ENCODE results near the gene CCDC92B. TPM values are rescaled to one million over a fixed set of nuclear protein-coding genes. Genes with fewer than 3 reads are reported as not detected.

Gene CCDC92B
- total and polyA plus RNA-seq, 4 experiments from 2014 or later, result 0.32 to 0.47 TPM; not detected in 2

DNA sequence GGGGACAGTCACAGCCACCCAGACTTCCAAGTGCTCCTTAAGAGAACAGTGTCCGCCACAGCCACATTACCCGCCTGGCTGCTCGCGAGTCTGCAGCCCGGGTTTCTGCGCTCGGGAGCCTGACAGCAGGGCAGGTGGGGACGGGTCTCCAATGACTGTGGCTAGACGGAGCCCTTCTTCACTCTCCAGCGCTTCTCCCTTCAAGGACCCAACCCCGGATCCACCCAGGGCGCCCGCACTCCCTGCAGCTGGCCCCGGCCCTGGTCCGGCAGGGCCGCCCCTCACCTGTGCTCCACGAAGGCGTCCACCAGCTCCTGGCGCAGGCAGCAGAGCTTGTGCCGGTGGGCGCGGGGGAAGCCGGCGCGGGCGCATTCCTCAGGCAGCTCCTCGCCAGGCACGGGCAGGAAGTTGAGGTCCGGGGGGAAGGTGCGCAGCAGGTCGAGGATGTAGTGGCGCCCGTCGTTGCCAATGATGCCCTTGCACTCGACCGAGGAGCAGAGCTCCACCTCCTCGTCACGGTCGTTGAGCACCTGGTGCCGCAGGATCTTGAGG lies 51.8 kb downstream of the CCDC92B start:
- no peak overlapping the region for H3K27ac Mint-ChIP-seq
- ChIA-PET CTCF (ENCODE audit: partially characterized antibody) (no interaction called here), POLR2A (ENCODE audit: partially characterized antibody) (interaction anchor here (0.6 kb wide), 1 partner anchor 362 kb away, joined by 3 read pairs; no protein-coding TSS in a partner anchor)
- Histone ChIP-seq H3K4me1 (ENCODE audit: insufficient read depth, low read length) (no peaks in the 10 kb centered on the region), H3K36me3 (ENCODE audit: insufficient read depth, low read length) (peaks cover 14% of the 10 kb centered on the region), H3K9me3 (ENCODE audit: control insufficient read depth in 1 of 2, low read length in 2 of 2) (no peaks in the 10 kb centered on the region), H3K27me3 (ENCODE audit: insufficient read depth, low read length) (no peaks in the 10 kb centered on the region), H3K27ac (ENCODE audit: low read depth, low read length) (no peak overlapping the region), H3K4me3 (ENCODE audit: low read length in 2 of 2) (no peak overlapping the region)
- H3K27me3 Mint-ChIP-seq, result no peaks in the 10 kb centered on the region
- H3K9me3 Mint-ChIP-seq, result no peaks in the 10 kb centered on the region
- H3K36me3 Mint-ChIP-seq, result peaks cover 7 to 32% of the 10 kb centered on the region in 2 donors
- intact Hi-C loops (cut with micrococcal nuclease), result no loop called here
- H3K4me1 Mint-ChIP-seq, result no peaks in the 10 kb centered on the region
- H3K4me3 Mint-ChIP-seq, result no peak overlapping the region
- no peak for DNase-seq

DNA sequence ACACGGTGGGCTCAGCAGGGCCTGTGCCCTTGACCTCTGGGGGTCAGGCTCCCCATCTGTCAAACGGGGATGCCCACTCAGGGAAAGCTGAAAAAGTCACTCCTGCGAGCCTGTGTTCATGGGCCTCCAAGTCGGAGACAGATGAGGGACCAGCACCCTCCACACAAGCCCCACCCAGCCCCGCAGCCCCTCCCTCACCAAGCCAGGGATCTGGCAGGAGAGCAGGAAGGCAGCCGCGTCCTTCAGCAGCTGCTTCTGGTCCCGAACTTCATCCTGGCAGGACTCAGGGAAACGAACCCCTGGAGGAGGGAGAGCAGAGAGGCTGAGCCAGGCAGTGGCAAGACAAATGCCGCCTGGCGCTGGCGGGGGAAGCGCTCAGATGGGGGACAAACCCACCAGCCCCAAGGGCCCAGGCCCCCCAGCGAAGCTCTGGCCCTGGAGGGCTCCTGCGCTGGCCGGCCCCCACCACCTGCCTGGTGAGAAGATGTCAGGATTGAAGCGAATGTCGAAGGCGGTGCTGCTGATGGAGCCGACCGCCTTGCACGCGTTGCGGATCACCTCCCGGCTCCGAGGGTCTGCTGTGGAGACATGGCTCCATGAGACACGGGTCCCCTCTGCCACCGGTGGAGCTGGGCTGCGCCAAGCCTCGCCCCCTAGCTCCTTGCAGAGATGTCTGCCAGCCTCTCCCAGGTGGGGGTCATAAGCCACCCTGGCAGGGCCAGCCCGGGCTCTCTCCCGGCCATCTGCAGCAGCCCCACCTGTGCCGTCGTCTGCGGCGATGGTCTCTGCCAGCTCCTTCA lies 53.3 kb downstream of the CCDC92B start:
- Mint-ChIP-seq H3K4me1 (no peaks in the 10 kb centered on the region), H3K9me3 (no peaks in the 10 kb centered on the region), H3K27ac (no peak overlapping the region), H3K27me3 (no peaks in the 10 kb centered on the region), H3K36me3 (peaks cover 4 to 27% of the 10 kb centered on the region in 2 donors), H3K4me3 (no peak overlapping the region)
- Histone ChIP-seq H3K27ac (ENCODE audit: low read depth, low read length) (no peak overlapping the region), H3K9me3 (ENCODE audit: control insufficient read depth in 1 of 2, low read length in 2 of 2) (no peaks in the 10 kb centered on the region), H3K36me3 (ENCODE audit: insufficient read depth, low read length) (peaks cover 9% of the 10 kb centered on the region), H3K27me3 (ENCODE audit: insufficient read depth, low read length) (no peaks in the 10 kb centered on the region), H3K4me3 (ENCODE audit: low read length in 2 of 2) (no peak overlapping the region), H3K4me1 (ENCODE audit: insufficient read depth, low read length) (no peaks in the 10 kb centered on the region)
- intact Hi-C loops (cut with micrococcal nuclease), result no loop called here
- no peak for DNase-seq
- POLR2A ChIA-PET (ENCODE audit: partially characterized antibody), result no interaction called here
- CTCF ChIA-PET (ENCODE audit: partially characterized antibody), result interaction anchor here (1.4 kb wide), 1 partner anchor 11 kb away, joined by 4 read pairs; no protein-coding TSS in a partner anchor

DNA sequence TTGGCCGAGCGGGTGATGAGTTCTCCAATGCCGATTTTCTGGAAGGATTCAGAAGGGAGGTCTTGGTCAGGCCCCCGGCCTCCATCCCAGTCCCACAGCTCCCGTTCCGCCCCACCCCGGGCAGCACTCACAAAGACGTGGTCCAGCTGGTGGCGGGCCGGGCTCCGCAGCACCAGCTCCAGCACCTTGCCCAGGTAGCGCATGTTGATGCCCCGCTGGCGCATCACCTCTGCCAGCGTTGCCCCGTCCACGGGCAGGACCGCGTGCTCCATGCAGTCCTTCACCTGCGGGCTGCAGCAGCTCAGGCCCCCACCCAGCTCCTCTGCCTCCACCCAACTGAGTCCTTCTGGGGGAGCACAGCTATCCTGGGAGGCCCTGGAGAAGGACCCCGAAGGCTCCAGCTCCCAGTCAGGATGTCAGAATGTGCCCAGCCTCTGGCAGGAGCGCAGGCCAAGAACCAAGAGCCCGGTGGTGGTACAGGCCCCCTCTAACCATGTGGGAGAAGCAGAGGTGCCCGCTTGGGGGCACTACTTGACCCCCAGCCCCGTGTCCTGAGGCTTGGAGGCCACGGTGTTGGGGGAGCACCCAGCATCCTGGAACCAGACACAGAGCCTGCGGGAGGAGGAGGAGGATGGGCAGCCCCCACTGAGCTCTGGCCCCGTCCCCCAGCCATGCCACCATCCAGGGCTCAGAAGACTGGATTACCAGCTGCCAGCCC lies 54.0 kb downstream of the CCDC92B start:
- Mint-ChIP-seq H3K36me3 (peaks cover 4 to 26% of the 10 kb centered on the region in 2 donors), H3K4me3 (no peak overlapping the region), H3K4me1 (no peaks in the 10 kb centered on the region), H3K27me3 (no peaks in the 10 kb centered on the region), H3K27ac (no peak overlapping the region), H3K9me3 (no peaks in the 10 kb centered on the region)
- H3K36me3 ChIP-seq (ENCODE audit: insufficient read depth, low read length), result peaks cover 9% of the 10 kb centered on the region
- H3K9me3 ChIP-seq (ENCODE audit: control insufficient read depth in 1 of 2, low read length in 2 of 2), result no peaks in the 10 kb centered on the region
- H3K27ac ChIP-seq (ENCODE audit: low read depth, low read length), result no peak overlapping the region
- ChIA-PET POLR2A (ENCODE audit: partially characterized antibody) (no interaction called here), CTCF (ENCODE audit: partially characterized antibody) (interaction anchor here (1.4 kb wide), 1 partner anchor 11 kb away, joined by 4 read pairs; no protein-coding TSS in a partner anchor)
- H3K27me3 ChIP-seq (ENCODE audit: insufficient read depth, low read length), result no peaks in the 10 kb centered on the region
- DNase-seq, result no peak
- intact Hi-C loops (cut with micrococcal nuclease), result no loop called here
- no peaks in the 10 kb centered on the region for H3K4me1 ChIP-seq (ENCODE audit: insufficient read depth, low read length)
- no peak overlapping the region for H3K4me3 ChIP-seq (ENCODE audit: low read length in 2 of 2)

DNA sequence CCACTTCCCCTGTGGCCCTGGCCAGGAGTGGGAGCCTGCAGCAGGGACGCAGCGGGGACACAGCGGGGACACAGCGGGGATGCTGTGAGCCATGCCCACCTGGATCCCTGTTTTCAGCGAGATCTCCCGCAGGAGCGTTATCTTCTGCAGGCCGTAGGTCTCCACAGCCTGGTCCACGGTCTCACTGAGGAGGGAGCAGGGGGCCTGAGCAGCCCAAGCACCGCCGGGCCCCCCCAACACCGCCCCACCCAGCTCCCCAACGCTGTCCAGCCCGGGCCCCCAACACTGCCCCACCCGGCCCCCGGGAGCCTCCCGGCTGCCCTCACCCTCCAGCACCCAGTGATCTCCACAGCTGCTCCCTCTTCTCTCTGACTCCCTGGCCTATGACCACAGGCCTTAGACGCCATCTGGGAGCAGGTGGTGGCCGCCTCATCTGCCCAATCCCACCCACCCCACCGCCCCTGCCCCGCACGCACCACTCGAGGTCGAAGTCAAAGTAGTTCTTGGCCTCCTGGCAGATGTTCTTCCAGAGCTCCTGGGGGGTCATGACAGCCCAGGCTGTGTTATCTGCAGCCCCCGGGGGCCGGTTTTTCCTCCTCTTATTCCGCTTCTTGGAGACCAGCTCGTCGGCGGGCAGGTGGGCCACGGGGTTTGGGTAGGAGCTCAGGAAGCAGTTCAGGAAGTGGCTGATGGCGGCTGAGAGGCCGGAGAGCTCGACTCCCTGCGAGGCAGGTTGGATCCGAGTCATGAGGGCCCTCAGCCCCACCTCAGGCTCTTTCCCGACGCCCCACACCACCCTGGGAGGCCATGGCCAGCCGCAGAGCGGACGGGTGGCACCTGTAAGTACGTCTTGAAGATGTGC lies 54.8 kb downstream of the CCDC92B start:
- Histone ChIP-seq H3K27ac (ENCODE audit: low read depth, low read length) (no peak overlapping the region), H3K9me3 (ENCODE audit: control insufficient read depth in 1 of 2, low read length in 2 of 2) (no peaks in the 10 kb centered on the region), H3K4me3 (ENCODE audit: low read length in 2 of 2) (no peak overlapping the region), H3K36me3 (ENCODE audit: insufficient read depth, low read length) (peaks cover 5% of the 10 kb centered on the region), H3K4me1 (ENCODE audit: insufficient read depth, low read length) (peaks cover under 1% of the 10 kb centered on the region), H3K27me3 (ENCODE audit: insufficient read depth, low read length) (no peaks in the 10 kb centered on the region)
- no peak overlapping the region for H3K27ac Mint-ChIP-seq
- no peak overlapping the region for H3K4me3 Mint-ChIP-seq
- intact Hi-C loops (cut with micrococcal nuclease), result no loop called here
- no peak for DNase-seq
- H3K4me1 Mint-ChIP-seq, result no peaks in the 10 kb centered on the region
- H3K27me3 Mint-ChIP-seq, result no peaks in the 10 kb centered on the region
- POLR2A ChIA-PET (ENCODE audit: partially characterized antibody), result no interaction called here
- peaks cover 4 to 19% of the 10 kb centered on the region in 2 donors for H3K36me3 Mint-ChIP-seq
- H3K9me3 Mint-ChIP-seq, result no peaks in the 10 kb centered on the region
- CTCF ChIA-PET (ENCODE audit: partially characterized antibody), result interaction anchor here (1.4 kb wide), 1 partner anchor 12 kb away, joined by 4 read pairs; no protein-coding TSS in a partner anchor

DNA sequence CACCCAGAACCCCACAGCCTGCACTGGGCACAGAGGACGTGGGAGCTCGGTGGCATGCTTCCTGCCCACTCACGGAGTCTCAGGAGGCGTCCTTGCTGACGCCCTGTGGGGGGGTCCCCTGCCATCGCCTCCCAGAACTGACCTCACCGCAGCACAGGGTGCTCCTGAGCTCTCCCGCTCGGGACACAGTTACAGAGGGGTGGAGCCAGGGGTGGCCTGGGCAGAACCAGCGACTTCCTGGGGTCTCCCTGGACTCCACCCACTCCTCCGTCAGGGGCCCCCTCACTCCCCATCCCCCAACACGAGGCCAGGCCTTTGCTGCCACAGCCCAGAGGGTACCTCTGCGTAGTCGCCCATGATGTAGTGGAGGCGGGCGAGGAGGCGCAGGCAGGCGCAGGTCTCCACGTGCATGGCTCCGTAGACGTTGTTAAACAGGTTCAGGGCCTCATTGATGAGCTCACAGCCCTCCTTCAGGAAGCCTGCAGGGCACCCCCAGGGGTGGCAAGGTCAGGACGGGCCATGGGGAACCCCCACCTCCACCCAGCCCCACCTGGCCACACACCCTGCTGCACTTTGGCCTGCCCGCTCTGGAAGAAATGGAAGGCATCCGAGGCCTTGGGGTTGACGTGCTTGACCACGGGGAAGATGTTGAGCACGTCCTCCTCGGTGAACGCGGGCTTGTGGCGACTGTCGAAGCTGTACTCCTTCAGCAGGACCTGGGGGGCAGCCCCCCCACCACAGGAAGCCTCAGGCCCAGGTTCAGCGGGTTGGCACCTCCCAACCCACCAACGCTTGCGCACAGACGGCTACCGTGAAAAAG lies 55.7 kb downstream of the CCDC92B start:
- POLR2A ChIA-PET (ENCODE audit: partially characterized antibody), result no interaction called here
- Histone ChIP-seq H3K9me3 (ENCODE audit: control insufficient read depth in 1 of 2, low read length in 2 of 2) (no peaks in the 10 kb centered on the region), H3K27me3 (ENCODE audit: insufficient read depth, low read length) (no peaks in the 10 kb centered on the region), H3K4me1 (ENCODE audit: insufficient read depth, low read length) (peaks cover 9% of the 10 kb centered on the region), H3K36me3 (ENCODE audit: insufficient read depth, low read length) (peaks cover 5% of the 10 kb centered on the region), H3K4me3 (ENCODE audit: low read length in 2 of 2) (no peak overlapping the region), H3K27ac (ENCODE audit: low read depth, low read length) (no peak overlapping the region)
- Mint-ChIP-seq H3K4me3 (no peak overlapping the region), H3K9me3 (no peaks in the 10 kb centered on the region), H3K27ac (no peak overlapping the region), H3K36me3 (peaks cover 4 to 13% of the 10 kb centered on the region in 2 donors), H3K27me3 (no peaks in the 10 kb centered on the region), H3K4me1 (peaks cover 4 to 7% (median 6%) of the 10 kb centered on the region in 4 donors)
- DNase-seq, result no peak
- CTCF ChIA-PET (ENCODE audit: partially characterized antibody), result no interaction called here
- intact Hi-C loops (cut with micrococcal nuclease), result no loop called here

DNA sequence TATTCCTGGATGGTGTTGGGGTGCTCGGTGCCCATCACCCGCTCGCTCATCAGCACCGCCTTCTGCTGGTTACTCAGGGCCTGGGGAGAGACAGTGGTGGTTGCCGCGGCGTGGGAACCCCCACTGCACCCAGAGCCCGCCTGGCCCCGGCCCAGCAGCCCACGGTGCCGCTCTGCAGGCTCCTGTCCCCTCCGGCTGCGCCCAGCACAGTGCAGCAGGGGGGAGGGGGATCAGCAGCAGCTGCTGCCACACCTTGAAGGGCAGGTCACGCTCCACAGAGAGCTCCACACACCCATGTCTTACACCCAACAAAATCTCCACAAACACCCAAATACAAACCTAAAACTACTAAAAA lies 56.7 kb downstream of the CCDC92B start:
- Histone ChIP-seq H3K27me3 (ENCODE audit: insufficient read depth, low read length) (no peaks in the 10 kb centered on the region), H3K36me3 (ENCODE audit: insufficient read depth, low read length) (peaks cover 5% of the 10 kb centered on the region), H3K4me3 (ENCODE audit: low read length in 2 of 2) (no peak overlapping the region), H3K9me3 (ENCODE audit: control insufficient read depth in 1 of 2, low read length in 2 of 2) (no peaks in the 10 kb centered on the region), H3K4me1 (ENCODE audit: insufficient read depth, low read length) (peaks cover 14% of the 10 kb centered on the region), H3K27ac (ENCODE audit: low read depth, low read length) (no peak overlapping the region)
- Mint-ChIP-seq H3K4me3 (no peak overlapping the region), H3K27me3 (no peaks in the 10 kb centered on the region), H3K27ac (no peak overlapping the region), H3K9me3 (no peaks in the 10 kb centered on the region), H3K4me1 (peaks cover 6 to 17% (median 10%) of the 10 kb centered on the region in 4 donors), H3K36me3 (peaks cover 4 to 12% of the 10 kb centered on the region in 2 donors)
- intact Hi-C loops (cut with micrococcal nuclease), result no loop called here
- ChIA-PET POLR2A (ENCODE audit: partially characterized antibody) (interaction anchor here (1.5 kb wide), 1 partner anchor 122 kb away, joined by 3 read pairs; no protein-coding TSS in a partner anchor), CTCF (ENCODE audit: partially characterized antibody) (no interaction called here)
- no peak for DNase-seq
